ENCODE results near the gene WDSUB1.

DNA sequence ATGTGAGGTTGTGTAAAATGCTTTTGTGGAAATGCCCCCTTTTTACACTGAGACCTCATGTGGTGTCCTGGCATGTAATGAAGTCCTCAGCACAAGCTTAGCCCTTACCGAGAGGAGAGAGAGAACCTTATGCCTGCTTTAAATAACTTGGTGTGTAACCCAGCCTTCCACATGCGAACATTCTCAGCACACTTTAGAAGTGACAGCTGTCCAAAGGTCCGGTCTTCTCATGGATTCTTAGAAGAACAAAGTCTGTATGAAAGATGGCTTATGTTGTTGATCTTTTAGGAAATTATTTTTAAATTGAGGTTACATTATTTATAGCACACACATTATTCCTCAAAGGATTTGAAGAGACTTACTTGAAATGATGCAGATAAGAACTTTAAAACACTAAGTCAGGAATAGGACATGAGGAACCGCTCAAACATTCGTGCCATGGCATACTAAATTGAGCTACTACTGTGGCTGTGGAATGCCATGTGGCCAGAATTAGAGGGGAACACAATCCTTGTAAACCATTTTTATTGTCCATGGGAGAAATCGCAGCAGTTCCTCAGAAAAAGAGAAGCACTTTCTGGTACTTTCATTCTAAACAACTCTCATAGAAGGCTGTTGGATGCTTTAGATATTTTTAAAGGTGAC, 79.6 kb downstream of the WDSUB1 start:
- TF ChIP-seq, protein P1, sequence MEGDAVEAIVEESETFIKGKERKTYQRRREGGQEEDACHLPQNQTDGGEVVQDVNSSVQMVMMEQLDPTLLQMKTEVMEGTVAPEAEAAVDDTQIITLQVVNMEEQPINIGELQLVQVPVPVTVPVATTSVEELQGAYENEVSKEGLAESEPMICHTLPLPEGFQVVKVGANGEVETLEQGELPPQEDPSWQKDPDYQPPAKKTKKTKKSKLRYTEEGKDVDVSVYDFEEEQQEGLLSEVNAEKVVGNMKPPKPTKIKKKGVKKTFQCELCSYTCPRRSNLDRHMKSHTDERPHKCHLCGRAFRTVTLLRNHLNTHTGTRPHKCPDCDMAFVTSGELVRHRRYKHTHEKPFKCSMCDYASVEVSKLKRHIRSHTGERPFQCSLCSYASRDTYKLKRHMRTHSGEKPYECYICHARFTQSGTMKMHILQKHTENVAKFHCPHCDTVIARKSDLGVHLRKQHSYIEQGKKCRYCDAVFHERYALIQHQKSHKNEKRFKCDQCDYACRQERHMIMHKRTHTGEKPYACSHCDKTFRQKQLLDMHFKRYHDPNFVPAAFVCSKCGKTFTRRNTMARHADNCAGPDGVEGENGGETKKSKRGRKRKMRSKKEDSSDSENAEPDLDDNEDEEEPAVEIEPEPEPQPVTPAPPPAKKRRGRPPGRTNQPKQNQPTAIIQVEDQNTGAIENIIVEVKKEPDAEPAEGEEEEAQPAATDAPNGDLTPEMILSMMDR (IDR thresholded peaks at IDR 0.05; ENCODE audit: borderline replicate concordance, extremely low read depth, low read length, poor library complexity, severe bottlenecking), result no peak
- no peak for TF ChIP-seq EZH2 (IDR thresholded peaks at IDR 0.05; ENCODE audit: borderline replicate concordance, low read depth, low read length, severe bottlenecking)
